ENCODE measurements around the gene CAMK1D.
"Not testable (repeated sequence)": the region's sequence is repeated elsewhere in the genome, so short reads cannot be mapped to it uniquely, and the experiment has no call there.

Gene CAMK1D

DNA sequence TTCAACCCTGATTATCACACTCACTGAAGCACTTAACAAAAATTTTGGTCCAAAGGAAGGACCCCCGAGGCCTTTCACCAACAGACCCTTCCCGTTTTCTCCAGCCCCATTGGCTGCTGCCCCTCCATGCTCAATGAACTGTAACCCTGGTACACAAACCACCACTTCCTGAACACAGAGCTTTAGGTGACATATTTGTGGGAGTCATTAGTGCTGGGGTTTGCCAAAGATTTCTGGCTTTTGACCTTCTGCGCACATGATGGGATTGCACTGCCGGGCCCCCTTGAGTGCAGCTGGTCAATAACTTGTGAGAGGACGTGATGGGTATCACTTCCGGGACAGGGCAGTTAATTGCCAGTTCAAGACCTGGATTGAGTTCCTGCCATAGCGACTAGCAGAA lies 9.0 kb upstream of the CAMK1D start:
- DNase-seq (ENCODE audit: low read depth in 2 of 2) = no peak

DNA sequence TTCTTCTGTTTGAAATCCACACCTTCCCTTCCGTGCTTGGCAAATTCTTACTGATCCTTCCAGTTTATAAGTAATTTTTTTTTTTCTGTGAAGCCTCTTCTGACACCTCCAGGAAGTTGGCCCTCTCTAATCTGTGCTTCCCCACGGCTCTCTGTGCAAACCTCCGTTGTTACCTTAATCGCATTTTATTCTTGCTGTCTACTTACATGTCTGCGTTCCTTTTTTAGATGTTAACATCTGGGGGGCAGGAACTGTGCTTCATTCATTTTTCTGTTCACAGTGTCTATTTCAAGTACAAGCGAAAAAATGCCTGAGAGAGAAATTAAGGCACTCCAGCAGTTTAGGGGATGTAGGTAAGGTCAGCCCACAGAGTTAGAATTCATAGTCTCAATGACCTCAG lies 8.4 kb upstream of the CAMK1D start:
- DNase-seq (ENCODE audit: low read depth in 2 of 2) = no peak

DNA sequence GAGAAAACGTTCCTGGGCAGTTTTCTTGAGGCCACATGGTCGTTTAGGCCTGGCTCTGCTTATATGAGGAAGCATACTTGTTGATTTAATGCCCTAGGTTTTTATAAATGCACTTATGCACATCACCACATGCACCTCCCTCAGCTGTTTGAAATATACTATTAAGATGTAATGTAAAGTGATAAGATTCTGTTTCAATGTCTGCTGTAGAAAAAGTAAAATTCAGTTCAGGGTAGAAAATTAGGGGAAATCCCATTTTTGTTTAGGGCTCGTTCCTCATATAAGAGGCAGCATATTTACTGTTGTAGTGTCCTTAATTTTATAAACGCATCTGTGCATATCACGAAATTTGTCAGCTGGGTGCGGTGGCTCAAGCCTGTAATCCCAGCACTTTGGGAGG lies 7.8 kb upstream of the CAMK1D start:
- no peak for DNase-seq (ENCODE audit: low read depth in 2 of 2)

DNA sequence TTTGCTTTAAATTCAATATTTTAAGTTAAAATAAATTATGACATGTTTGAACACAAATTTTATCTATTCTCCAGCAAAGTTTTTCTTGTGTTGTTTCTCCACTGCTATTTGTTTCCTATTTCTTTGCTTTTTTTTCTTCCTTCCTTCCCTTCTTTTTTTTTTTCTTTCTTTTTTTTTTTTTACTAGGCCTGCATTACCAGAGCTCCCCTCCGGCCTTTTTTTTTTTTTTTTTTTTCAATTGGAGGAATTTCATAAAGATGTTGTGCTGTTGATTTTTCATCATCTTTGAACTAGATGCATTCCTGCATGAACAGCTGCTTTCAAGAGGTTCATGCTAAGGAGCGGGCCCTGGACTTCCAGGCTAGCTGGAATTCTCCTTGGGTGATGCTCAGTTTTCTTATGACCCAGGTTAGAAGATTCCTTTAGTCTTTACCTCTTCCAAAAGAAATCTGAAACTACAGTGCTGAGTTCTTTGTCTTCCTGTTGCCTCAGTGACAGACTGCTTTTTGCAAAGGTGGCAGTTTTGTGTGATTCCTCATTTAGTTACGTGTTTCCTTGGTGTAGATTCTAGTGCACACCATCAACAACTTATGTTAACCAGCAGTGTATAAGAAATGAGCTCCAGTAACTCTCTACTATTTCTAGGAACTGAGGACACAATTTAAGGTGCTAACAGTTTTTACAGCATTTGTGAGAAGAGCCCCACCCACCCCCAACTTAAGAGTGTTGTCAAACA lies 4.8 kb upstream of the CAMK1D start:
- DNase-seq (ENCODE audit: low read depth in 2 of 2) = no peak

GRCh38 chr10:12346707-12347106 lies 2.6 kb upstream of the CAMK1D start:
- no peak for DNase-seq (ENCODE audit: low read depth in 2 of 2)

DNA sequence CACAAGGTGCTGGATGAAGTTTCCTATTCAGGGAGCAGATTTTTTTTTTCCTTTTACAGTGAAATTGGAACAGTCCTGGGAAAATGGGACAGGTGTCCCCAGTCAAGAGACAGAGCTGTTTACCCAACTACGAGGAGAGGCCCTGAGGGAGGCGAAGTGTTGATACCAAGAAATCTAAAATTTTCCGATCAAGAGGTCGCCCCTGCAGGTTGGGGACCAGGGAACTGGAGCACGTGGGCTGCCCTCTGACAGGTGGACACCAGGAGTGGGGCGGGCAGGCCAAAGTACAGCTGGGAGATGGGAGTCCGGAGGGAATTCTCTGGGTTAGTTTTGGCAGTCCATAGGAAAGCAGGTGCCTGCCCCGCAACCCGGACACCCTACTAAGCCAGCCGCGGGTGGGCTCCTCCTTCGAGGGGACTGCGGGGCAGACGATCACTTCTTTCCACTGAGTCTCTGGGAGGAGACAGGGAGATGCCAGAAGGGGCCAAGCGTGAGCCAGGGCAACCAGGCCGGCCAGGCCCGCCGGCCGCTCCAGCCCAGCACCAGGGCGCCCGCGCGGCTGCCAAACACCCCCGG lies 965 bp upstream of the CAMK1D start:
- DNase-seq (ENCODE audit: low read depth in 2 of 2) = no peak

DNA sequence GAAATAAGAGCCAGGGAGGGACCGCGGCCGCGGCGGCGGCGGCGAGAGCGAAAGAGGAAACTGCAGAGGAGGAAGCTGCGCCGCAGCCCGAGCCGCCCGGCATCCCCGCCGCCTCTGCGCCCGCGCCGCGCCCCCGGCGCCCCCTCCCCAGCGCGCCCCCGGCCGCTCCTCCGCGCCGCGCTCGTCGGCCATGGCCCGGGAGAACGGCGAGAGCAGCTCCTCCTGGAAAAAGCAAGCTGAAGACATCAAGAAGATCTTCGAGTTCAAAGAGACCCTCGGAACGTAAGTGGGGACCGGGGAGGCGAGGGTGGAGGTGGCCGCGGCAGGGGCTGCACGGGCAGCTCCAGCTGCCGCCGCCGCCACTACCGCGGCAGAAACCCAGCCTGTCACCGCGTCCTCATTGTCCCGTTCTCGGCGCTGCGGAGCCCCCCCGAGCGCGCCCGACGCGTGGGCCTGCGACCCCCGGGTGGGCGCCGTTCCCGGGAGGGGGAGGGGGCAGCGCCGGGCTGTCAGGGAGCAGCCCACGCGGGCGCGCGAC lies 351 bp downstream of the CAMK1D start:
- no peak for DNase-seq (ENCODE audit: low read depth in 2 of 2)

DNA sequence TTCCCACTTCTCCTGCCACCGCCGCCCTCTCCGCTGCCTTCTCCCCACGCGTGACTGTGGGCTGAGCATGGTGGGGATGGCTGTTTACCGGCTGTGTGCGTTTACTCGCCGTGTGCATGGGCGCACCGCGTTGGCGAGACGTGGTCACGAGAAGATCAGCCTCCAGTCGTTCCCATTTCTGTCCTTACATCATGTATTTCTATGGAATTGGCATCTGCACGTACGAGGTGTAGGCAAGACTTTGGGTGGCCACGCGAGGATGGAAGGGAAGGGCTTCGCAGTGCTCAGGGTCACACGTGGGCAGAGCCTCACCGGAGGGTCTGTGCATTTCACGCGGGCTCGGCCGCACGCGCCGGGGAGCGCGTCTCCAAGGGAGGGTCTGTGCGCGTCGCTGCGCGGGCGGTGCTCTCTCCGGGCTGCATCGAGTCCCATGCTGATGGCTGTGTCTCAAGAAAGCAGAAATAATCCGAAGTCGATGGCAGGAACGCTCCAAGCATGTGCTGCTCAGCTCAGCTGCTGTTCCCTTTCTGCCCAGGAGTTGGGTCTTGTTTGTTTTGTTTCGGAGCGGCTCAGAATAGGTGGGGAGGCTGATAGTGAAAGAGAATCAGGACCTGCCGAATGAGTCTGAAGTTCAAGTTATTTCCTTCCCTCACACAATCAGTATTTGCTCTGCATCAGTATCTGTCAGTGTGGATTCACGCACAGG lies 973 bp downstream of the CAMK1D start:
- DNase-seq (ENCODE audit: low read depth in 2 of 2) = peak; percentile 5 to 10

GRCh38 chr10:12350925-12351324 lies 1.6 kb downstream of the CAMK1D start:
- no peak for DNase-seq (ENCODE audit: low read depth in 2 of 2)

- DNase-seq (ENCODE audit: low read depth in 2 of 2) = no peak
Observed at GRCh38 chr10:12351447-12351846, 2.1 kb downstream of the CAMK1D start.

- DNase-seq (ENCODE audit: low read depth in 2 of 2) = no peak
Observed at GRCh38 chr10:12351889-12352288, 2.5 kb downstream of the CAMK1D start.

- DNase-seq (ENCODE audit: low read depth in 2 of 2) = no peak
Observed at GRCh38 chr10:12353399-12354242, 4.3 kb downstream of the CAMK1D start.

- DNase-seq (ENCODE audit: low read depth in 2 of 2) = not testable (repeated sequence)
Observed at GRCh38 chr10:12354696-12355095, 5.3 kb downstream of the CAMK1D start.

- DNase-seq (ENCODE audit: low read depth in 2 of 2) = no peak
Observed at GRCh38 chr10:12355384-12355783, 6.0 kb downstream of the CAMK1D start.

DNA sequence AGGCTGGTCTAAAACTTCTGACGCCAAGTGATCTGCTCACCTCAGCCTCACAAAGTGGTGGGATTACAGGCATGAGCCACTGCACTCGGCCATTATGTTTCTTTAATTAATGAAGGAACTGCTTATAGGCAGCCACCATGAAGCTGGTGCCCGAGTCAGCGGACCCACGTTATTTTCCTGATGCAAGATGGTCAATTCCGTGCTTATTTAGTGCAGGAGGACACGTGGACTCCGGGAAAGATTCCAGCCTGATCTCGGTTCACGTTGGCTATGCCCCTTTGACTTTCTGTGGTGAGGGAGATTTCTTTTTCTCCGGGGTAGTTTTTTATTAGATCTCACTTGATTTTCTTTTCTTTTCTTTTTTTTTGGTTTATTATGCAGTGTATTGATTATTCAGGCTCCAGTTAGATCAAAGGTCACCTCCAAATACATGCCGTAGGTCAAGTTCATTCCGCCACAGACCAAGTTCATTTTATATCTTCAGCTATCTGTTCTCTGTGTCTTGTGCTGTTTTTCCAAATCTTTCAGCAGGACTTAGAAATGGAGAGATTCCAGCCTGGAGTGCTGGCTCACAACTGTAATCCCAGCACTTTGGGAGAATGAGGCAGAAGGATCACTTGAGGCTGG lies 8.3 kb downstream of the CAMK1D start:
- DNase-seq (ENCODE audit: low read depth in 2 of 2) = no peak

GRCh38 chr10:12358863-12359564 lies 9.7 kb downstream of the CAMK1D start:
- no peak for DNase-seq (ENCODE audit: low read depth in 2 of 2)

DNA sequence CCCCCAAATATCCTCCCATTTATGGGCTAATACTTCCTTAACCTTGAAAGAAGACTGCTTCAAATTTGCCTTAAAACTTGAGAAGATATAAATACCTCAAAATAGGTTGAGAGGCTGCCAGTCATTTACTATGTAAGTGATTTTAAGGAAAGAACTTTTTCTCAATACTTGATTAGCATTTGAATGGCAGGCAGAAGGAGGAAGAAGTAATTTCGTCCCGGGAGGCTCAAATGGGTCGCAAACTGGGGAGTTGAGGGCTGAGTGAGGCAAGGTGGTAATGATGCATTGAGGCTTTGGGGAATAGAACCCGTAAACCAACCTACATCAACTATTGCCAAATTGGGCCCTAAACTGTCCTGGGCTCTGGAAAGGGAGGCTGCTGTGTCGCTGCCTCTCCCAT lies 11.1 kb downstream of the CAMK1D start:
- DNase-seq (ENCODE audit: low read depth in 2 of 2) = no peak

- DNase-seq (ENCODE audit: low read depth in 2 of 2) = not testable (repeated sequence)
Observed at GRCh38 chr10:12361115-12361514, 11.8 kb downstream of the CAMK1D start.

DNA sequence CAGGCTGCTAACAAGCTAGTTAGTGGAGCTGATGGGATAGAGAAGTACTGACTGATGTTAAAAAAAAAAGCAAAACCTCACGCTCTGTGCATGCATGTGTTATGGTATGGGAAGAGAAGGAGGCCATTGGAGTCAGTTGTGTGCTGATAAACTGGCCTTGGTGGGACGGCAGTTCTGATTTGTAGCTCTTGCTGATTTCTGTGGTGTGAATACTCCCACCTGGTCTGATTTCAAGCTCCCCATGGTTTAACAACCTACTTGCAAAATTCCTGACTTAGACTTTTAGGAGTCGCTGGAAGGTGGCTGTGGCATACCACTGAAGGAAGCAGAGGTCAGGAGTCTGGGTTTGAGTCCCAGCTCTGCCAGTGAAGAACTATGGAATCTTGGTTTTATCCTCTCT lies 15.2 kb downstream of the CAMK1D start:
- DNase-seq (ENCODE audit: low read depth in 2 of 2) = no peak

DNA sequence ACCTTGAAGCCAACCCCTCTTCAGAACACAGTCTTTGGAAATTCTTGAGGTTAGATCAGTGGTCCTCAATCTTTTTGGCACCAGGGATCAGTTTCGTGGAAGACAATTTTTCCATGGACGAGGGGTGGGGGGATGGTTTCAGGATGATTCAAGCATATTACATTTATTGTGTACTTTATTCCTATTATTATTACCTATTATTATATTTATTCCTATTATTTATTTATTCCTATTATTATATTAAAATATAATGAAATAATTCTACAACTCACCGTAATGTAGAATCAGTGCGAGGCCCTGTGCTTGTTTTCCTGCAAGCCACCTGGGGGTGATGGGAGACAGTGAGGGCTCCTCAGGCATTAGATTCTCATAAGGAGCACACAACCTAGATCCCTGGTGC lies 17.9 kb downstream of the CAMK1D start:
- DNase-seq (ENCODE audit: low read depth in 2 of 2) = no peak

DNA sequence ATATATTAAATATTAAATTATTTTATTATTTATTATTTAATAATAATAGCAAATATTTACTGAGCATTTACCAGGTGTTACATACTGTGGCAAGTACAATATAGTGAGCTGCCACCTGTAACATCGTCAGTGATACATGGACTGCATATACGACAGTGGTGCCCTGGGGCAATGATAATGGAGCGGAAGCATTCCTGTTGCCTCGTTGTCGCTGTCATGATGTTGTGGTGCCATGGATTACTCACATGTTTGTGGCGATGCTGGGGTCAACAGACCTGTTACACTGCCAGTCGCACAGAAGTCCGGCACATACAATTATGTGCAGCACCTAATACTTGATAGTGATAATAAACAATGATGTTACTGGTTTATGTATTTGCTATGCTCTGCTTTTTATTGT lies 20.6 kb downstream of the CAMK1D start:
- no peak for DNase-seq (ENCODE audit: low read depth in 2 of 2)

All from stimulated activated CD8-positive, alpha-beta memory T cell treated with anti-CD3 and anti-CD28 coated beads, Interleukin-15, amount 100 ng/mL, for 4 hours (primary cell).